ENCODE measurements around the gene PIF1.

The PIF1 gene

GRCh38 chr15:64779630-64780029 lies 45.8 kb downstream of the PIF1 start:
- TF ChIP-seq, protein P1, sequence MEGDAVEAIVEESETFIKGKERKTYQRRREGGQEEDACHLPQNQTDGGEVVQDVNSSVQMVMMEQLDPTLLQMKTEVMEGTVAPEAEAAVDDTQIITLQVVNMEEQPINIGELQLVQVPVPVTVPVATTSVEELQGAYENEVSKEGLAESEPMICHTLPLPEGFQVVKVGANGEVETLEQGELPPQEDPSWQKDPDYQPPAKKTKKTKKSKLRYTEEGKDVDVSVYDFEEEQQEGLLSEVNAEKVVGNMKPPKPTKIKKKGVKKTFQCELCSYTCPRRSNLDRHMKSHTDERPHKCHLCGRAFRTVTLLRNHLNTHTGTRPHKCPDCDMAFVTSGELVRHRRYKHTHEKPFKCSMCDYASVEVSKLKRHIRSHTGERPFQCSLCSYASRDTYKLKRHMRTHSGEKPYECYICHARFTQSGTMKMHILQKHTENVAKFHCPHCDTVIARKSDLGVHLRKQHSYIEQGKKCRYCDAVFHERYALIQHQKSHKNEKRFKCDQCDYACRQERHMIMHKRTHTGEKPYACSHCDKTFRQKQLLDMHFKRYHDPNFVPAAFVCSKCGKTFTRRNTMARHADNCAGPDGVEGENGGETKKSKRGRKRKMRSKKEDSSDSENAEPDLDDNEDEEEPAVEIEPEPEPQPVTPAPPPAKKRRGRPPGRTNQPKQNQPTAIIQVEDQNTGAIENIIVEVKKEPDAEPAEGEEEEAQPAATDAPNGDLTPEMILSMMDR (IDR thresholded peaks at IDR 0.05; ENCODE audit: low read depth, low read length, missing control alignments) = no peak
- no peak overlapping the region for H3K4me3 ChIP-seq (ENCODE audit: low read depth, low read length)
- in situ Hi-C loops (cut with HindIII; ENCODE audit: low sequenced_read_pairs) = loop anchor here (5.0 kb wide), 1 partner anchor 58 kb away; no protein-coding TSS in a partner anchor
- no peak for DNase-seq (ENCODE audit: low read depth)

GRCh38 chr15:64779024-64779423 lies 46.4 kb downstream of the PIF1 start:
- in situ Hi-C loops (cut with HindIII; ENCODE audit: low sequenced_read_pairs) = no loop called here
- H3K4me3 ChIP-seq (ENCODE audit: low read depth, low read length) = no peak overlapping the region
- no peak for DNase-seq (ENCODE audit: low read depth)
- TF ChIP-seq, protein P1 (IDR thresholded peaks at IDR 0.05; ENCODE audit: low read depth, low read length, missing control alignments) = no peak

GRCh38 chr15:64776402-64776786 lies 49.1 kb downstream of the PIF1 start:
- TF ChIP-seq, protein P1 (IDR thresholded peaks at IDR 0.05; ENCODE audit: low read depth, low read length, missing control alignments) = no peak
- in situ Hi-C loops (cut with HindIII; ENCODE audit: low sequenced_read_pairs) = no loop called here
- DNase-seq (ENCODE audit: low read depth) = no peak
- H3K4me3 ChIP-seq (ENCODE audit: low read depth, low read length) = peak overlapping the region; percentile 50

DNA sequence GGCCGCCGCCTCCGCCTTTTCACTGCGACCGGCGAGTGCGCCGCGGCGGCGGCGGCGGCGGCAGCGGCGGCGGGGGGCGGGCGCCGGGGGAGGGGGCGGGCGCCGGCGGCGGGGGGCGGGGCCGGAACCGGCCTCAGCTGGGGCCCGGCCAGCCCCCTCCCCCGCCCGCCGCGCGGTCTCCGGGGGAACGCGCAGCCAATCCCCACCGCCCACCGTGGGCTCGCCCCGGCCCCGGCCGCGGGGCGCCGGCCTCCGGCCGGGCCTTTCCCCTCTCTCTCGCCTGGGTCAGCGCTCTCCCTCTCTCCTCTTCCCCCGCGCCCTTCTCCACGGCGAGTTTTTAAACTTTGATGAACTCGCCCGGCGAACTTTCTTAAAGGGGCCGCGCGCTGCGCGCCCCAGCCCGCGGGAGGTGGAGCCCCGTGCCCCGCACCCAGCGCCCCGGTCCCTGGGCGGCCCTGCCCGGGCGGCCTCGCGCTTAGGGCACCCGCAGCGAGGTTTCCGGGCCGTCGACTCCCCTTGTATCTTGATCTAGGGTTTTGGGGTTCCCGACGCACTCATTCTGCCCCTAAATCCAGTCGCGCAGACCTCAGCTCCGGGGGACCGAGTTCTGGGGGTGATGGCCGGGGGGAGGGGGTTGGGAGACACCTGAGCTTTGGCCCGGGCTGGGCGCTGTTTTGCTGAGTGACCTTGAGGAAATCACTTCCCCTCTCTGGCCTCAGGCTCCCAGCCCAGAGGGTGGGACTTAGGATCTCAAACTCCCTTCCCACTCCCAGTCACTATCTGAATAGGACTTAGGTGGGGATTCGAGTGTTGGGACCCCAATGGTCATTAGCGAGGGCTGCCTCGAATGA lies 49.7 kb downstream of the PIF1 start, which contains the start of gene RBPMS2:
RBPMS2 (minus strand) TSS at position 39 of the 851 bp plus-strand sequence. CDS start 270 bp downstream, outside the sequence.
- DNase-seq (ENCODE audit: low read depth) = no peak
- TF ChIP-seq, protein P1 (IDR thresholded peaks at IDR 0.05; ENCODE audit: low read depth, low read length, missing control alignments) = no peak
- in situ Hi-C loops (cut with HindIII; ENCODE audit: low sequenced_read_pairs) = no loop called here
- peak within 1 kb of the TSS; percentile 50 for H3K4me3 ChIP-seq (ENCODE audit: low read depth, low read length)

- TF ChIP-seq, protein P1 (IDR thresholded peaks at IDR 0.05; ENCODE audit: low read depth, low read length, missing control alignments) = no peak
- H3K4me3 ChIP-seq (ENCODE audit: low read depth, low read length) = peak overlapping the region; percentile 50
- in situ Hi-C loops (cut with HindIII; ENCODE audit: low sequenced_read_pairs) = no loop called here
- no peak for DNase-seq (ENCODE audit: low read depth)
These were observed 50.6 kb downstream of the PIF1 start for GRCh38 chr15:64774629-64775493.

DNA sequence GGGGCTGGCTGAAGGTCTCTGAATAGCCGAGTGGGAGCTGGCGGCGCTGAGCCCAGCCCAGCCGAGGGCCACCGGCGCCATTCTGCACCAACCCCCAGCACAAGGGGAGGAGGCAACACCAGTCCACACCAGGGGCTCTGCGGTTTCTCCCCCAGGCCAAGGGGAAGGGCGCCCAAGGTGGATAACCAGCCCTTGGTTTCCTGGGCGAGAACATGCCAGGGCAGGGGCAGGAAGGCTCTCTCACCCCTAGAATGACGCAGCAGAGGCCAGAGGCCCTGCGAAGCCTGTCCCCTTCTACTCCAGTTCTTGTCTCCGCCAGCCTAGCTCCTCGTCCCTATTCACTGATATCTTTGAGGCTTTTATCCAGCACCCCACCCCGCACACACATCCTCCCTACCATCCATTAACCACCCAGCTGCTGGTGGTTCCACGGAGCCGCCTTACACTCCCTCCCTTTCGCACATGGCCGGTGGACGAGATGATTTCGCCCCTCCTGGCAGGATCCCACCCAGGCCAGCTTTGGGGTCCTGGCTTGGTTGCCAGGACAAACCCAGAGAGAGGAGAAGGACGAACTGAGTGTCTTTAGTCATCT lies 51.3 kb downstream of the PIF1 start:
- DNase-seq (ENCODE audit: low read depth) = no peak
- TF ChIP-seq, protein P1 (IDR thresholded peaks at IDR 0.05; ENCODE audit: low read depth, low read length, missing control alignments) = no peak
- peak overlapping the region; percentile 50 for H3K4me3 ChIP-seq (ENCODE audit: low read depth, low read length)
- in situ Hi-C loops (cut with HindIII; ENCODE audit: low sequenced_read_pairs) = no loop called here
